HG02885 (cell line): ENCODE data around the gene CLDN6.
A peak's percentile ranks its signal among the peaks of the same experiment; 100 is the strongest.
"Not testable (repeated sequence)": the region's sequence is repeated elsewhere in the genome, so short reads cannot be mapped to it uniquely, and the experiment has no call there.

Experiments
- ATAC-seq: cut with Tn5 transposase; IDR thresholded peaks from one replicate; pipeline ENCODE4 v1.9.1; 2021; ENCODE audit warnings: mild to moderate bottlenecking; ENCODE audit not compliant: unreplicated experiment, poor library complexity

CLDN6 gene

GRCh38 chr16:3017794-3018506 is at the start of gene CLDN6:
CLDN6 (minus strand) TSS chr16:3018183; CDS start chr16:3016021, 2,162 bp downstream.
- ATAC-seq = no peak

GRCh38 chr16:3066440-3066748 is 48.4 kb upstream of the CLDN6 start:
- ATAC-seq = no peak

- no peak for ATAC-seq
Observed at GRCh38 chr16:3065742-3066439, 47.9 kb upstream of the CLDN6 start.

- ATAC-seq = no peak
Observed at GRCh38 chr16:3065069-3065741, 47.2 kb upstream of the CLDN6 start, which contains the start of gene IL32. IL32 (plus strand) TSS chr16:3065640; CDS start chr16:3065812, 172 bp downstream.

- no peak for ATAC-seq
Observed at GRCh38 chr16:3063625-3064386, 45.8 kb upstream of the CLDN6 start.

- no peak for ATAC-seq
Observed at GRCh38 chr16:3062553-3062952, 44.6 kb upstream of the CLDN6 start.

- ATAC-seq = no peak
Observed at GRCh38 chr16:3060339-3061127, 42.5 kb upstream of the CLDN6 start.

- no peak for ATAC-seq
Observed at GRCh38 chr16:3059723-3060242, 41.8 kb upstream of the CLDN6 start.

DNA sequence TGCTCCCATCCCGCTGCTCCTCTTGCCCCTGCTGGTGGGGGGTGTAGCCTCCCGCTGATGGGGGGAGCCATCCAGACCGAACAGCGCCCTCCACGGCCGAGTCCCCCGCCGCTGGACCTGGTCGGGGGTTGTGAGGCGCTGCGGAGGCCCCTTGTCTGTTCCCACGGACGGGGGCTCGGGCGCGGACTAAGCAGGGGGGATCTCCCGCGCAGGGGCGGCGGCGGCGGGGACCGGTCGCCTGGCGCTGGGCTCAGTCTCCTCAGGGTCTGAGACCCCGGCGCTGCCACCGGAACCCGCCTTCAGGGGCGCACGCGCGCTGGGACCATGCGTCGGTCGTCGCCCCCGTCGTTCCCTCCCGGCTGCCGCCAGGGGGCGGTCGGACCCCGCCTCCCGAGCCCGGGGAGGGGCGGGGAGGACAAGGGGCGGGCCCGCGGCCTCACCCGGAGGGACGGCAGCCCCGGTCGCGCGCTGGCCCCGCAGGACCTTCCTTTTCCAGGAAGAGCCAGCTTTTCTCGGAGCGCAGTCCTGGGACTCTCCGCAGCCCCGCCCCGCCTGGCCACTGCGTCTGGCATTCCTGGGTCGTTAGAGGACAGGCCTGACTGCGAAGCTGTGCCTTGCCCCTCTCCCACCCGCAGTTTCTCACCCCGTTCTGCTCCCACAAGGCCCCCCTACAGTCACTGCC is 41.2 kb upstream of the CLDN6 start:
- peak; percentile 88 for ATAC-seq

DNA sequence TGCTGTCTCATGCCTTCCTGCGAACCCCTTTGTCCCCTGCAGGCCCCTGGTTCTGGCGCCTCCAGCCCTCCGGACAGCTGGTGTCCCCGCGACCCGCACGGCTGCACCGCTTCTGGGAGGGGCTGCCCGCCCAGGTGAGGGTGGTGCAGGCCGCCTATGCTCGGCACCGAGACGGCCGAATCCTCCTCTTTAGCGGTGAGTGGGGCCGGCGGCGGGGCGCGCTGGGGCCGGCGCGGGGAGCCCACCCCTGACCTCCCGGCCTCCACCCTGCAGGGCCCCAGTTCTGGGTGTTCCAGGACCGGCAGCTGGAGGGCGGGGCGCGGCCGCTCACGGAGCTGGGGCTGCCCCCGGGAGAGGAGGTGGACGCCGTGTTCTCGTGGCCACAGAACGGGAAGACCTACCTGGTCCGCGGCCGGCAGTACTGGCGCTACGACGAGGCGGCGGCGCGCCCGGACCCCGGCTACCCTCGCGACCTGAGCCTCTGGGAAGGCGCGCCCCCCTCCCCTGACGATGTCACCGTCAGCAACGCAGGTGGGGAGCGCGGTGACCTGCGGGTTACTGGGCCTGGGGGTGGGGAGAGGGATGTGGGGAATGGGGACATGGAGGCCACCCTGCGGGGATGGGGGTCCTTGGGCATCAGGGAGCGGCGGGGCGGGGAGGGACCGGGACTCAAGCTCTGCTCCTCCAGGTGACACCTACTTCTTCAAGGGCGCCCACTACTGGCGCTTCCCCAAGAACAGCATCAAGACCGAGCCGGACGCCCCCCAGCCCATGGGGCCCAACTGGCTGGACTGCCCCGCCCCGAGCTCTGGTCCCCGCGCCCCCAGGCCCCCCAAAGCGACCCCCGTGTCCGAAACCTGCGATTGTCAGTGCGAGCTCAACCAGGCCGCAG is 40.4 kb upstream of the CLDN6 start:
- peak; percentile 26 for ATAC-seq

DNA sequence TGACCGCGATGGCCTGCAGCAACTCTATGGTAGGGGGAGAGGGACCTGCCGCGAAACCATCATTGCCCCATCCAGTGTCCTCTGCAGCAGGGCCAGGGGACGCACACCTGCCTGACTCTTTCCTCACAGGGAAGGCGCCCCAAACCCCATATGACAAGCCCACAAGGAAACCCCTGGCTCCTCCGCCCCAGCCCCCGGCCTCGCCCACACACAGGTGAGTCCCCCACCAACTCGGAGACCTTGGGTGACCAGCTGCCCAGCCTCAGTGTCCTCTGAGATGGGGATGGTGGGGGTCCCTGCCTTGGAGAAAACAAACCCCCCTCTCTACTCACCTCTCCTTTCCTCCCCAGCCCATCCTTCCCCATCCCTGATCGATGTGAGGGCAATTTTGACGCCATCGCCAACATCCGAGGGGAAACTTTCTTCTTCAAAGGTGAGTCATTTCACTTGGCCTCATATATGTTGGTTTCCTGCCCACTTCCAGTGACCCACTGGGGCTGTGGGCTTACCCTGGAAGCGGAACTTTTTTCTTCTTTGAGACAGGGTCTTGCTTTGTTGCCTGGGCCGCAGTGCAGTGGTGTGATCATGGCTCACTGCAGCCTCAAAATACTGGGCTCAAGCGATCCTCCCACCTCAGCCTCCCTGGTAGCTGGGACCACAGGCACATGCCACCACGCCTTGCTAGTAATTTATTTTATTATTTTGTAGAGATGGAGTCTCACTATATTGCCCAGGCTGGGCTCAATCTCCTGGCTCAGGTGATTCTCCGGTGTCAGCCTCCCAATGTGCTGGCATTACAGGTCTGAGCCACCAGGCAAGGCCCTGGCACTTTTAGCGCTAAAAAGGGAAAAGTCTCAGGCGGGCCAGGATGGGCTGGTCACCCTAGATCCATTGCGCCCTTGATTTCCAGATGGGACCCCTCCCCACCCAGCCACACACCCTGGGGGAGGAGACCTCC is 39.5 kb upstream of the CLDN6 start:
- no peak for ATAC-seq

- ATAC-seq = no peak
Observed at GRCh38 chr16:3056336-3057180, 38.6 kb upstream of the CLDN6 start.

GRCh38 chr16:3055734-3056115 is 37.7 kb upstream of the CLDN6 start:
- not testable (repeated sequence) for ATAC-seq

DNA sequence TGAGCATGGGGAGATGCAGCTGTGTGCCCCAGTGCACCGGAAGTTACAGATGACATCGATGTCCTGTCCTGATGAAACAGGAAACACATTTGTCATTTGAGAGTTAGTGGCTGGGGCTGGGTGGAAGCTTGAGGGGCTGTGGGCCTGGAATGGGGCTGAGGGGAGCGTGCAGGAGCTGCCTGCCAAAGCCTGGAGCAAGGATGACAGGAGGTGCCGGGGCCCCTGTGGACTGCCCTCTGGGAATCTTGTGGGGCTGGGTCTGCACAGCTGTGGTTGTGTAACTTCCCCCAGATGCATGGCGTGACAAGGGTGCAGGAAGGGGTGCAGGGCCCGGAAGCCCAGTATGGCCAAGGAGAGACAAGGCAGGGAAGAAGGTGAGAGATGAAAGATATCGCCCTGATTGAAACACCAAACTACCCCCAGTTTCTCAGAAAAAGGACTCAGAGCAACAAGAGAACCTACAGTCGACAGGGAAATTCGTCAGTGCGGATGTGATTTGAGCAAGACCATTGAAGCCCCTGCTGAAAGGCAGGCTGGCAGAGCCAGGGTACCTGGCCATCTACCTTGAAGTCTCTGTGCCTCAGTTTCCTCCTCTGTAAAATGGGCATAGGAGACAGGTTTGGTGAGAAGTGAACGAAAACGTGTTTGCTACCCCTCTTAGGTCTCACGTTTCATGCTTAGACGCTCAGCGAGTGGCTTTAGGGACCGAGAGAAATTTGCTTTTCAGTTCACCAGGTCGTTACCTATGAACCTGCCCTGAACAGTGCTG is 37.2 kb upstream of the CLDN6 start:
- ATAC-seq = no peak

DNA sequence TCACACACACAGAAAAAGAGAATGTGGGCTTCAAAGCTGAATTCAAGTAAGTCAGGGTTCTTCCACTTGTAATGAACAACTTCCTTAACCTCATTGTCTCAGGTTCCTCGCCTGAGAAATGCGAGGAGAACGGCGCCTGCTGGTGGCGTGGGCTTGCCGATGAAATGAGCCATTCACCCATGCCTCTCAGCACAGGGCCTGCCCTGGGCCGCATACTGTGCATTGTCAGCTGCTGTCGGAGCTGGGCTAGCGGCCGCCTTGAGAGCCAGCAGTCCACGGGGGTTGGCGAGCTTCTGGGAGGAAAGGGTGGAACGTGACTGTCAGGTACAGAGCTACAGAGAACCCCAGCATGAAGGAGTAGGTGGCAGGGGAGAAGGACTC is 35.3 kb upstream of the CLDN6 start:
- ATAC-seq = not testable (repeated sequence)
